Peyer's patch (tissue), 4 donors: ENCODE results near the gene RTCA.

ENCODE experiments used
- POLR2A ChIP-seq, 2 donors: fragments of 450-650 bp; IDR thresholded peaks; one replicate each; pipeline ENCODE4 v1.5.1; 2017; ENCODE audit warnings: antibody characterized with exemption in 2 of 2, mild to moderate bottlenecking in 2 of 2, moderate library complexity in 2 of 2
- TF ChIP-seq, protein P1 (sequence below), 6 experiments: fragments of 450-650 bp in 4 of 6; fragments of 200-600 bp in 2 of 6; sonication (generic) in 1 of 6; IDR thresholded peaks; one replicate each; pipeline ENCODE4 v1.5.1; 2017 to 2019; ENCODE audit warnings: antibody characterized with exemption in 6 of 6, mild to moderate bottlenecking in 3 of 6, moderate library complexity in 1 of 6

GRCh38 chr1:100217834-100218233 is 48.2 kb upstream of the RTCA start:
- TF ChIP-seq, protein P1, sequence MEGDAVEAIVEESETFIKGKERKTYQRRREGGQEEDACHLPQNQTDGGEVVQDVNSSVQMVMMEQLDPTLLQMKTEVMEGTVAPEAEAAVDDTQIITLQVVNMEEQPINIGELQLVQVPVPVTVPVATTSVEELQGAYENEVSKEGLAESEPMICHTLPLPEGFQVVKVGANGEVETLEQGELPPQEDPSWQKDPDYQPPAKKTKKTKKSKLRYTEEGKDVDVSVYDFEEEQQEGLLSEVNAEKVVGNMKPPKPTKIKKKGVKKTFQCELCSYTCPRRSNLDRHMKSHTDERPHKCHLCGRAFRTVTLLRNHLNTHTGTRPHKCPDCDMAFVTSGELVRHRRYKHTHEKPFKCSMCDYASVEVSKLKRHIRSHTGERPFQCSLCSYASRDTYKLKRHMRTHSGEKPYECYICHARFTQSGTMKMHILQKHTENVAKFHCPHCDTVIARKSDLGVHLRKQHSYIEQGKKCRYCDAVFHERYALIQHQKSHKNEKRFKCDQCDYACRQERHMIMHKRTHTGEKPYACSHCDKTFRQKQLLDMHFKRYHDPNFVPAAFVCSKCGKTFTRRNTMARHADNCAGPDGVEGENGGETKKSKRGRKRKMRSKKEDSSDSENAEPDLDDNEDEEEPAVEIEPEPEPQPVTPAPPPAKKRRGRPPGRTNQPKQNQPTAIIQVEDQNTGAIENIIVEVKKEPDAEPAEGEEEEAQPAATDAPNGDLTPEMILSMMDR (IDR thresholded peaks at IDR 0.05) = no peak
- TF ChIP-seq POLR2A (IDR thresholded peaks at IDR 0.05) = no peak
